ENCODE results near the gene COL5A1.

COL5A1 gene

DNA sequence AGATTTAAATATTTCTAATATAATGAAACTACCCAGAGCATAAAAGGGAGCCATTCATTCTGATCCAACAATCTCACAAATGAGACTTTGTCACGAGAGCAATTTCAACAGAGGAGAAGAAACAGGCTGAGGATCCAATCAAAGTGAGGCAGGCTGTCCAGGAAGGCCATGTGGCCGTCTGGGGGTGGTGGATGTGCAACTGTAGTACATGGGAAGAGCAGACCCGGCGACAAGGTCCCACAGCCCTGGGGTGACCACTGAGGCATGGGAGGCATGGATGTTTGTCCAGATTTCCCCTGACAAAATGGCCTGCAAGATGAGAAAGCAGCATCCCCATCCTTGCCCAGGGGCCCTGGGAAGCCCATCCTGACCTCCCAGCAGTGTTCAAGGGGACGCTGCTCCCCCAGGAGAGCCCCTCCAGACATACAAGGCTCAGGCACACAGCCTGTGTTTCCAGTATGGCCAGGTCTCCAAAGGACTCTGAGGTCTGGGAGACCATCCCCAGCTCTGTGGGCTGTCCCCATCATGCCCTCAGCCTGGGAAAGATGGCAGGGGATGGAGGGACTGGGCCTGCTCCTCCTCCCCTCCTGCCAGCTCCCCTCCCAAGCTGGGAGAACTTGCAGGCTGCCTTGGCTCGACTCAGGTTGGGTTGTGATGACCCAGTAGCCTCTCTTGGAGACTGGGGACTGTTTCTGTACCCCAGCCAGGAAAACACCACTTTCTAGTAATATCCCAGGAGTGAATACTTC lies 211.5 kb downstream of the COL5A1 start:
- TF ChIP-seq SIN3A (IDR thresholded peaks at IDR 0.05; ENCODE audit: borderline replicate concordance, insufficient read depth, low read length): no peak
- TF ChIP-seq, protein P1, sequence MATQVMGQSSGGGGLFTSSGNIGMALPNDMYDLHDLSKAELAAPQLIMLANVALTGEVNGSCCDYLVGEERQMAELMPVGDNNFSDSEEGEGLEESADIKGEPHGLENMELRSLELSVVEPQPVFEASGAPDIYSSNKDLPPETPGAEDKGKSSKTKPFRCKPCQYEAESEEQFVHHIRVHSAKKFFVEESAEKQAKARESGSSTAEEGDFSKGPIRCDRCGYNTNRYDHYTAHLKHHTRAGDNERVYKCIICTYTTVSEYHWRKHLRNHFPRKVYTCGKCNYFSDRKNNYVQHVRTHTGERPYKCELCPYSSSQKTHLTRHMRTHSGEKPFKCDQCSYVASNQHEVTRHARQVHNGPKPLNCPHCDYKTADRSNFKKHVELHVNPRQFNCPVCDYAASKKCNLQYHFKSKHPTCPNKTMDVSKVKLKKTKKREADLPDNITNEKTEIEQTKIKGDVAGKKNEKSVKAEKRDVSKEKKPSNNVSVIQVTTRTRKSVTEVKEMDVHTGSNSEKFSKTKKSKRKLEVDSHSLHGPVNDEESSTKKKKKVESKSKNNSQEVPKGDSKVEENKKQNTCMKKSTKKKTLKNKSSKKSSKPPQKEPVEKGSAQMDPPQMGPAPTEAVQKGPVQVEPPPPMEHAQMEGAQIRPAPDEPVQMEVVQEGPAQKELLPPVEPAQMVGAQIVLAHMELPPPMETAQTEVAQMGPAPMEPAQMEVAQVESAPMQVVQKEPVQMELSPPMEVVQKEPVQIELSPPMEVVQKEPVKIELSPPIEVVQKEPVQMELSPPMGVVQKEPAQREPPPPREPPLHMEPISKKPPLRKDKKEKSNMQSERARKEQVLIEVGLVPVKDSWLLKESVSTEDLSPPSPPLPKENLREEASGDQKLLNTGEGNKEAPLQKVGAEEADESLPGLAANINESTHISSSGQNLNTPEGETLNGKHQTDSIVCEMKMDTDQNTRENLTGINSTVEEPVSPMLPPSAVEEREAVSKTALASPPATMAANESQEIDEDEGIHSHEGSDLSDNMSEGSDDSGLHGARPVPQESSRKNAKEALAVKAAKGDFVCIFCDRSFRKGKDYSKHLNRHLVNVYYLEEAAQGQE (IDR thresholded peaks at IDR 0.05; ENCODE audit: insufficient read depth in 1 of 2, low read depth in 2 of 2, low read length in 2 of 2): no peak
- TF ChIP-seq TAF1 (IDR thresholded peaks at IDR 0.05; ENCODE audit: borderline replicate concordance, insufficient read depth, low read length): no peak
- TF ChIP-seq FOXP2 (optimal IDR thresholded peaks at IDR 0.05; ENCODE audit: borderline replicate concordance, extremely low read depth, extremely low read length, insufficient read depth): no peak
- no peak for TF ChIP-seq POLR2AphosphoS5 (IDR thresholded peaks at IDR 0.05; ENCODE audit: low read depth, low read length)

DNA sequence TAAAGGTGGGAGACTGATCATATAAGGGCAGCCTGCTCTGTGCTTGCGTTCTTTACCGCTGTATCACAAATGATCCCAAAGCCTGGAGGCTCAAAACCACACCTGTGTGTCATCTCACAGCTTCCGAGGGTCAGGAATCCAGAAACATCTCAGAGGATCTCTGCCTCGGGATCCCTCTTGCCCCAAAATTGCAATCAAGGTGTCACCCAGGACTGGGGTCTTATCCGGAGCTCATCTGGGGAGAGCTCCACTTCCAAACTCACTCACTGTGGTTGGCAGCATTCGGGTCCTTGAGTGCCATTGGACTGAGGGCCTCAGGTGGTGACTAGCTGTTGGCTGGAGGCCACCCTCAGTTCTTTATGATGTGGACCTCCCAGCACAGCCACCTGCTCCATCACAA lies 212.3 kb downstream of the COL5A1 start:
- TF ChIP-seq TAF1 (IDR thresholded peaks at IDR 0.05; ENCODE audit: borderline replicate concordance, insufficient read depth, low read length): no peak
- no peak for TF ChIP-seq SIN3A (IDR thresholded peaks at IDR 0.05; ENCODE audit: borderline replicate concordance, insufficient read depth, low read length)
- TF ChIP-seq, protein P1 (IDR thresholded peaks at IDR 0.05; ENCODE audit: insufficient read depth in 1 of 2, low read depth in 2 of 2, low read length in 2 of 2): no peak
- no peak for TF ChIP-seq POLR2AphosphoS5 (IDR thresholded peaks at IDR 0.05; ENCODE audit: low read depth, low read length)

DNA sequence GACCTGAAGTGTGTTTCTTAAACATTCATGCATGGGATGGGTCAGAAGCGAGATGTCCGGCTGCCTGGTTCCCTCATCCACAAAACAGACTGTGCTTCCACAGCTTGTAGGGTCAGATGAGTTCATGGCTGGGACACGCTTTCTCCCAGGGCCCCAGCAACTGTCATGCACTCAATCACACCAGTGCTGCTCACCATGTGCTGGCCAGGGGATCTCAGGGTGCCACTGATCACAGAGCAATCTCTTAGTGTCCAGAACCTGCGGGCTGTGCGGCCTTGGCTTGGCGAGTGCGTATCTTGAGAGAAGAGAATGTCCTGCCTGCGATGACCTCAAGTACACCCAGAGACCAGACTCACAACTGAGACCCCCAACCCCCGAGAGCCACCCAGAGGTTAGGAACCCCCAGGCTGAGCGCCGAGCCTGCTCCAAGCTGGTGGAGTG lies 213.0 kb downstream of the COL5A1 start:
- no peak for TF ChIP-seq FOXP2 (optimal IDR thresholded peaks at IDR 0.05; ENCODE audit: borderline replicate concordance, extremely low read depth, extremely low read length, insufficient read depth)
- TF ChIP-seq POLR2AphosphoS5 (IDR thresholded peaks at IDR 0.05; ENCODE audit: low read depth, low read length): no peak
- no peak for TF ChIP-seq TAF1 (IDR thresholded peaks at IDR 0.05; ENCODE audit: borderline replicate concordance, insufficient read depth, low read length)
- no peak for TF ChIP-seq SIN3A (IDR thresholded peaks at IDR 0.05; ENCODE audit: borderline replicate concordance, insufficient read depth, low read length)

DNA sequence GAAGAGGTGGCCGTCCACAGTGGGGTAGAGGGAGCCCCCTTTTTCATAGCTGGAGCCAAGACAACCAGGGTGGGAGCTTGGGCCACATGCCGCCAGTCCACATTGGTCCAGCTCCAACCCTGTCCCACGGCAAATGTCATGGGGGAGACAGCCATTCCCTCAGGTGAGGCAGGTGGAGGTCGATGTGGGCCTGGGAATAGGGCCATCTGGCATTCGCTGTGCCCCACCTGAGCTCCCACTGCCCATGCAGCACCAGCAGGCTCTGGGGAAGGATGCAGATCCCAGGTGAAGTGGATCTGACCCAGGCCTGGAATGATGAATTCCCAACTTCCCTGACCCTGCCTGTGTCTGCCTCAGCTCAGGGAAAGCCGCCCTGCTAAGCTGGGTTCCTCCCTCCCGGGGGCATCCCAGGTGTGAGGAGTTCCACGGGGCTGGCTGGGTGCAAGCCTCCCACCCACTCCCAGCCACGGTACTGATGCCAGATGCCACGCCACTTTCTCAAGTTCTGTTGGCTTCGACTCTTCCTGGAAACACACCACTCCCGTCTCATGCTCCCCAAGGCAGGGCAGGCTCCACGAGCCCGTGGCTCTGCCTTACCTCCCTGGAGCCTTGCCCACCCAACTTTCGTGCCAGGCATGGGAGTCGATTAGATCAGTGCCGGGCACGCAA lies 213.8 kb downstream of the COL5A1 start:
- TF ChIP-seq SIN3A (IDR thresholded peaks at IDR 0.05; ENCODE audit: borderline replicate concordance, insufficient read depth, low read length): no peak
- TF ChIP-seq, protein P1 (IDR thresholded peaks at IDR 0.05; ENCODE audit: insufficient read depth in 1 of 2, low read depth in 2 of 2, low read length in 2 of 2): no peak
- no peak for TF ChIP-seq POLR2AphosphoS5 (IDR thresholded peaks at IDR 0.05; ENCODE audit: low read depth, low read length)
- no peak for TF ChIP-seq TAF1 (IDR thresholded peaks at IDR 0.05; ENCODE audit: borderline replicate concordance, insufficient read depth, low read length)
- TF ChIP-seq FOXP2 (optimal IDR thresholded peaks at IDR 0.05; ENCODE audit: borderline replicate concordance, extremely low read depth, extremely low read length, insufficient read depth): no peak

DNA sequence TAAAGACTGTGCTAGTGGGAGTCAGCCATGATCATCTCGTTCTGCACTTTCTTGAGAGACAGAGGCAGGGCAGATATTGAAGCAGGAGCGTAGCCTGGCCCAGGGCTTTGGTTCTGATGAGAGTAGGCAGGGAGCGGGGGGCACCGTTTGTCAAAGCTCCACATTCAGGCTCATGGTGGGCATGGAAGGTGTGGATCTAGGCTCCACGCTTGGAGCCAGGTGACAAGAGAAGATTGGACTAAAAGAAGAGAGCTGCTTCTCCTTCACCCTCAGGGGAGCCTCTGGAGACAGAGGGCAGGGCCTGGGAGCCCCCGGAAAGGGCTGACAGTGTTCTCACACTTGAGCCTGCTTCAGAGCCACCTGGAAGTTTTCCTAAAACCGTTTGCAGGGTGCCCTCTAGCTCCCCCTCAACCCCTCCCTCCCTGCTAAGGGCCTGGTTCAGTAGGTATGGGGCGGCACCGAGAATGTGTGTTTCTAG lies 214.3 kb downstream of the COL5A1 start:
- TF ChIP-seq POLR2AphosphoS5 (IDR thresholded peaks at IDR 0.05; ENCODE audit: low read depth, low read length) (no peak), FOXP2 (optimal IDR thresholded peaks at IDR 0.05; ENCODE audit: borderline replicate concordance, extremely low read depth, extremely low read length, insufficient read depth) (no peak), SIN3A (IDR thresholded peaks at IDR 0.05; ENCODE audit: borderline replicate concordance, insufficient read depth, low read length) (no peak), TAF1 (IDR thresholded peaks at IDR 0.05; ENCODE audit: borderline replicate concordance, insufficient read depth, low read length) (no peak)
- TF ChIP-seq, protein P1 (IDR thresholded peaks at IDR 0.05; ENCODE audit: insufficient read depth in 1 of 2, low read depth in 2 of 2, low read length in 2 of 2): no peak

Data from PFSK-1 (cell line).